LNCAP (cell line): ENCODE data around the gene USP11.
A peak's percentile ranks its signal among the peaks of the same experiment; 100 is the strongest.

Experiments used
- TF ChIP-seq, protein P1 (sequence below): fragments of 450-650 bp; IDR thresholded peaks from 2 replicates; pipeline ENCODE4 v1.5.1; 2017; ENCODE audit warnings: mild to moderate bottlenecking

The USP11 gene

GRCh38 chrX:47191331-47191730, 41.5 kb upstream of the USP11 start:
- TF ChIP-seq, protein P1, sequence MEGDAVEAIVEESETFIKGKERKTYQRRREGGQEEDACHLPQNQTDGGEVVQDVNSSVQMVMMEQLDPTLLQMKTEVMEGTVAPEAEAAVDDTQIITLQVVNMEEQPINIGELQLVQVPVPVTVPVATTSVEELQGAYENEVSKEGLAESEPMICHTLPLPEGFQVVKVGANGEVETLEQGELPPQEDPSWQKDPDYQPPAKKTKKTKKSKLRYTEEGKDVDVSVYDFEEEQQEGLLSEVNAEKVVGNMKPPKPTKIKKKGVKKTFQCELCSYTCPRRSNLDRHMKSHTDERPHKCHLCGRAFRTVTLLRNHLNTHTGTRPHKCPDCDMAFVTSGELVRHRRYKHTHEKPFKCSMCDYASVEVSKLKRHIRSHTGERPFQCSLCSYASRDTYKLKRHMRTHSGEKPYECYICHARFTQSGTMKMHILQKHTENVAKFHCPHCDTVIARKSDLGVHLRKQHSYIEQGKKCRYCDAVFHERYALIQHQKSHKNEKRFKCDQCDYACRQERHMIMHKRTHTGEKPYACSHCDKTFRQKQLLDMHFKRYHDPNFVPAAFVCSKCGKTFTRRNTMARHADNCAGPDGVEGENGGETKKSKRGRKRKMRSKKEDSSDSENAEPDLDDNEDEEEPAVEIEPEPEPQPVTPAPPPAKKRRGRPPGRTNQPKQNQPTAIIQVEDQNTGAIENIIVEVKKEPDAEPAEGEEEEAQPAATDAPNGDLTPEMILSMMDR = no peak

DNA sequence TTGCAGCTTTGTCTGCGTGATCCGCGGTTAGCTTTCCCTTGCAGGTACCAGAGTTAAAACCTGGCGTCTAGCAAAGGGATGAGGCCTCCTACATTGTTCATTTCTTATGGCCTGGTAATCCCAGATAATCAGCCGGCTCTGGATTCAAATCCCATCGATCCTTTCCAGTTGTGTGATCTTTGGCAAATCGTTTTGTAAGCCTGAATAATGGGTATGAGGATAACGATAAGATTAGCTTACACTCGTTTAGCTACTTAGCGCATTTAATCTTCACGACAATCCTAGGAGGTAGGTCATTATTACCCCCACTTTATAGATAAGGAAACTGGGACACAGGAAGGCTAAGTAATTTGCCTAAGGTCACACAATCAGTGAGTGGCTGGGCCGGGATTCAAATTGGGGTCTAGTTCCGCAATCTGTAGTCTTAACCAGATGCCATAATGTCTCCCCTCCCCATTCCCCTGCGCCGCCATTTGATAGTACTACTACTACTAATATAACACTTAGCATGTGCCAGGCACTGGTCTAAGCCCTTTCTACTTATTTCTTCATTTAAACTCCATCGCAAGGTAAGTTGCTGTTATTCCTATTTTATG, 40.9 kb upstream of the USP11 start:
- TF ChIP-seq, protein P1 = no peak

DNA sequence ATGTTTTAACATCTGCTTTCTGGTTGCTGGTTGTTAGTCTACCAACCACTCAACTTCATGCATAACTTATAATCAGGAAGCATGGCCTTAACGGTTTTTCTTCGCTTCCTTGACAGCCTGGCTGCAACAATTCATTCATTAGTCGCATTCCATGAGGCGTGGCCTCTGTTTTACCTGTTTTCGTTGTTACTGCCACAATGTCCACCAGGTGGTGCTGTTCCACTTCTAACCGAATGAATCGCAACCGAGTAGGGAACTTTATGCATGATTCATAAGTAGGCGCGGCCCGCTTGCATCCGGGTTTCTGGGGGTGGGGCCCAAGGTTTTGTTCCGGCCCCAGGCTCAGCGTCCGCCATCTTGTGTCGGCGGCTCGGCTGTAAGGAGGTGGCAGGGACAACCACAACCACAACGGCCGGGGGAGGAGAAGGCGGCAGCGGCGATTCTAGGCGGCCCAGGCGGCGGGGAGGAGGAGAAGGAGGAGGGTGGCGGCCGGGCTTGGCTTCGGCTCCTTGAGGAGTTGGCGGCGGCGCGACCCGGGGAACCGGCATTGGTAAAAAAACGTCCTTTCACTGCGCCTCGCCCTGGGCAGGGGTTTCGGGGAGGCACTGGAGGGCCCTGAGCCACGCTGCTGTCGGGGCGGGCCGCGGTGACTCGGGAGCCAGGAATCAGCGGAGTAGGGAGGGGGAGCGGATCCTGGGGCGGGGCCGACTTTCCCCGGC, 39.2 kb upstream of the USP11 start, which contains the start of gene UBA1:
Gene UBA1, plus strand, starts transcription at position 355 of the 719 bp plus-strand sequence. CDS start 4,974 bp downstream, outside the sequence.
- TF ChIP-seq, protein P1 = peak; percentile 62

DNA sequence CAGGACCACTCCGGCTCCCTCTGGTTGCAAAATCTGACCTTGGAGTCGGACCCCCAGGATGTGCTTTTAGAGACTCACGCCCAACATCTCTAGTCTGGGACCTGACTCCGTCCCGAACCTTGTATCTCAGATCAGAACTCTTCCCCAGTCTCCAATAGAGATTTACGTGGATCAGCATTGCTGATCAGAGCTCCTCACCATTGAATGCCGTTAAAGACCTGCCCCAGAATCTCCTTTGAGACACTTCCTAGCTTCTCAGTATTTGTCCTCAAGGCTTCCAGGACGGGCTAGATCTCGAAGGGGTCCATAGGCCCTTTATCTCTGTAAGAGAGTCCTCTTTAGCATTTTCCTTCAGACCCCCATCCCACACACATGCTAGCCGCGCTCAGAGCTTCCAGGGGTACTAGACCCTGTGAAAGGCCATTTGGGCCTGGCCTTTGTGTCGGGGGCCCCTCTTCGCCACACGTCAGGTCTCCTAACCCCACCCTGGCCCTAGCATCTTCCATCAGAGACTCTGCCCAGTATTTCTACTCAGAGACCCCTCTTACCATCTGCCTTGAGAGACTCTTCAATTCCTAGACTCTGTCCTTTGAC, 38.5 kb upstream of the USP11 start:
- TF ChIP-seq, protein P1 = no peak

DNA sequence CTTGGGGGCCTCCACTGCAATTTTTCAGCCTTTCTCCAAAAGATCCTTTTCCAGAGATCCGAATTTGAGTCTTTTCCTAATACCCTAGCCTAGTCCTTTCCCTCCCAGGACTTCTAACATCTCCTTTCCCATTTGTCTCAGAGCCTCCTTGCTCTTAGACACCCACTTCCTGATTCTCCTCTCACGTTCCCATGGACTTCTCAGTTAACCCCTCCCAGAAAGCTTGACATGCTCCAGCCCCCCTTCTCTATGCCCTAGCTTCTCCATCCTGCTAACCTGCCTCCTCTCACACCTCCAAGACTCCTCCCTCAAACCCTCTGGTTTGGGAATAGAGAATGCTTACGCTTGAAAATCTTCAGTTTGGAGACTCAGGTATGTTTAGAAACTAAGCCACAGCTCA, 36.7 kb upstream of the USP11 start:
- TF ChIP-seq, protein P1 = no peak

DNA sequence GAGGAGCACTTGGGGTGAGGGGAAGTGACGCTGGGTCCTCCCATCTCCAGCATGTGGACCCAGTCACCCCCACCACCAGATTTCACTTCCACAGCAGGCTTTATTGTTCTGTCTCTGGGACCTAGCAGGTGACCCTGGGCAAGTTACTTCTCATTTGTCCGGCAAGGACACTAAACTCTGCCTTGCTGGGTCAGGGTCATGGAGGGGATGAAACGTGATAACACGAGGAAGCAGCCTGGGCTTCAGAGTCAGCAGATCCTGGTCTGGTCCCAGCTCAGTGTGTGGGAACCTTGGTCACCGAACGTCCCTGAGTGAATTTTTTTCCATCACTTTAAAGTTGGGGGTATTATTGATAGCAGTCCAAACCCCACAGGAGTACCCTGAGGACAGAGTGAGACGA, 35.3 kb upstream of the USP11 start:
- TF ChIP-seq, protein P1 = no peak

DNA sequence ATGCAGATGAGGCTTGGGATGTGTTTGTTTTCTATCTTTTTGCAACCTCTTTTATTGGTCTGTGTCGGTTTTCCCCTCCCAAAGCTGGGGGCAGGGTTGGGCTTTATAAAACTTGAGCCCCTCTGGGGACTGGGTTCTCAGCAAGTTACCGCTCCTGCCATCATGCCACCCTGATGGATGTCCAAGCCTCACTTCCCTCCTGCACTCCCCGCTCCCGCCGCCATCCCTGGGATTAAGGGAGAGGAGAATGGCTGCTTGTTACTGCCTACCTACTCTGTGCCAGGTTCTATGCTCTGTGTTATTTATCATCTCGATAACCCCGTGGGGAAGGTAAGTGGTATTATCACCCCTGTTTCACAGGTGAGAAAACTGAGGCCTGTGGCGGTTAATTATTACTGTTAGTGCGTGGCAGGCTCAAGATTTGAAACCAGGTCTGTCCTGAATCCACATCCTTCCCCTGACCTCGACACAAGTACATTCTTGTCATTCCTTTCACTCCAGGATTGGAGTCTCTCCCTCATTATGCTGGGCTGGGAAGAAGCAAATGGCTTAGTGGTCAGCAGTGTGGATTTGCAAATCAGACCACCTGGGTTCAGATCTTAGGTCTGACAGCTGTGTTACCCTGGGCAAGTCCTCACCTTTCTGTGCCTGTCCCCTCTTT, 34.7 kb upstream of the USP11 start:
- TF ChIP-seq, protein P1 = no peak
